Ascending aorta (tissue), 2 donors: ENCODE results near the gene SVOPL. TPM values are rescaled to one million over a fixed set of nuclear protein-coding genes. Genes with fewer than 3 reads are reported as not detected.
"Not testable (repeated sequence)": the region's sequence is repeated elsewhere in the genome, so short reads cannot be mapped to it uniquely, and the experiment has no call there.

Experiments used
- DNase-seq, 2 donors: peaks; one replicate each; pipeline ENCODE4 v3.0.0-alpha.2; 2019; ENCODE audit warnings: low spot score in 2 of 2
- H3K27ac ChIP-seq, 2 donors: fragments of 200-600 bp; sonication (generic); one replicate each; pipeline ENCODE4 v1.5.1; 2016 to 2017; ENCODE audit warnings: mild to moderate bottlenecking in 1 of 2
- H3K27me3 ChIP-seq: fragments of 200-600 bp; sonication (generic); one replicate; pipeline ENCODE4 v1.5.1; 2017
- H3K36me3 ChIP-seq, 2 donors: fragments of 200-600 bp; sonication (generic); one replicate each; pipeline ENCODE4 v1.5.1; 2016
- H3K4me1 ChIP-seq, 2 donors: fragments of 200-600 bp; sonication (generic); one replicate each; pipeline ENCODE4 v1.5.1; 2016 to 2017; ENCODE audit warnings: mild to moderate bottlenecking in 1 of 2
- H3K4me3 ChIP-seq, 2 donors: fragments of 200-600 bp; sonication (generic); one replicate each; pipeline ENCODE4 v1.5.1; 2016 to 2017; ENCODE audit warnings: mild to moderate bottlenecking in 1 of 2
- H3K9me3 ChIP-seq, 2 donors: fragments of 200-600 bp; sonication (generic); one replicate each; pipeline ENCODE4 v1.5.1; 2016
- intact Hi-C: fragments of 100-400 bp; cut with DNase I; formaldehyde crosslinking; loops from one replicate; pipeline ENCODE4 v1.15.1; 2023
- total RNA-seq: library from RNA; depleted of rRNA; stranded (reverse); fragments of >200 nt; gene quantifications from one replicate; pipeline ENCODE4 v1.1.0, GENCODE V29; 2016
- TF ChIP-seq, protein P1 (sequence below), 3 experiments: fragments of 200-600 bp in 2 of 3; fragments of 450-650 bp in 1 of 3; sonication (generic) in 2 of 3; IDR thresholded peaks; one replicate each; pipeline ENCODE4 v1.5.1; 2016 to 2019; ENCODE audit warnings: antibody characterized with exemption in 3 of 3, mild to moderate bottlenecking in 1 of 3, moderate library complexity in 1 of 3

Gene SVOPL
- total RNA-seq, 1 donor from 2014 or later, result not detected

DNA sequence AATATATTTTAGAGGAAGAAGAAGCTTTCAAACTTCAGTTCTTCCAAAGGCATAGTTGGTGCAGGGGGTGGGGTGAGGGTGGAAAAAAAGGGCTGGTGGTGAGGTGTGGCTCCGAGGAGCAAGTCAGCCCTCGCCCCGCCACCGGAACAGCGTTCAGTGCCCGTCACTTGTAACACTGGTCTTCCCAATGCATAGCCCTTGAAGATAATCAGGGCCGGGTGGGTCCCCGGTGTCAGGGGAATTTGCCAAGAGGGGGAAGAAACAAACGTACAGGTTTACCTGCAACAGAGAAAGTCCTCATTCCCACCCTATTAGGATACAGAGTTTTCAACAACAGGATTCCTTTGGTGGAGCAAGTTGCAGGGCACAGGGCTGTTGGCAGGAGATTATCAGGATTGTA is 1.5 kb downstream of the SVOPL start:
- Histone ChIP-seq H3K4me1 (no peaks in the 10 kb centered on the region), H3K36me3 (no peaks in the 10 kb centered on the region), H3K4me3 (no peak overlapping the region), H3K27ac (no peak overlapping the region), H3K27me3 (no peaks in the 10 kb centered on the region), H3K9me3 (no peaks in the 10 kb centered on the region)
- no peak for DNase-seq
- intact Hi-C loops, result no loop called here
- TF ChIP-seq, protein P1, sequence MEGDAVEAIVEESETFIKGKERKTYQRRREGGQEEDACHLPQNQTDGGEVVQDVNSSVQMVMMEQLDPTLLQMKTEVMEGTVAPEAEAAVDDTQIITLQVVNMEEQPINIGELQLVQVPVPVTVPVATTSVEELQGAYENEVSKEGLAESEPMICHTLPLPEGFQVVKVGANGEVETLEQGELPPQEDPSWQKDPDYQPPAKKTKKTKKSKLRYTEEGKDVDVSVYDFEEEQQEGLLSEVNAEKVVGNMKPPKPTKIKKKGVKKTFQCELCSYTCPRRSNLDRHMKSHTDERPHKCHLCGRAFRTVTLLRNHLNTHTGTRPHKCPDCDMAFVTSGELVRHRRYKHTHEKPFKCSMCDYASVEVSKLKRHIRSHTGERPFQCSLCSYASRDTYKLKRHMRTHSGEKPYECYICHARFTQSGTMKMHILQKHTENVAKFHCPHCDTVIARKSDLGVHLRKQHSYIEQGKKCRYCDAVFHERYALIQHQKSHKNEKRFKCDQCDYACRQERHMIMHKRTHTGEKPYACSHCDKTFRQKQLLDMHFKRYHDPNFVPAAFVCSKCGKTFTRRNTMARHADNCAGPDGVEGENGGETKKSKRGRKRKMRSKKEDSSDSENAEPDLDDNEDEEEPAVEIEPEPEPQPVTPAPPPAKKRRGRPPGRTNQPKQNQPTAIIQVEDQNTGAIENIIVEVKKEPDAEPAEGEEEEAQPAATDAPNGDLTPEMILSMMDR (IDR thresholded peaks at IDR 0.05), result no peak

DNA sequence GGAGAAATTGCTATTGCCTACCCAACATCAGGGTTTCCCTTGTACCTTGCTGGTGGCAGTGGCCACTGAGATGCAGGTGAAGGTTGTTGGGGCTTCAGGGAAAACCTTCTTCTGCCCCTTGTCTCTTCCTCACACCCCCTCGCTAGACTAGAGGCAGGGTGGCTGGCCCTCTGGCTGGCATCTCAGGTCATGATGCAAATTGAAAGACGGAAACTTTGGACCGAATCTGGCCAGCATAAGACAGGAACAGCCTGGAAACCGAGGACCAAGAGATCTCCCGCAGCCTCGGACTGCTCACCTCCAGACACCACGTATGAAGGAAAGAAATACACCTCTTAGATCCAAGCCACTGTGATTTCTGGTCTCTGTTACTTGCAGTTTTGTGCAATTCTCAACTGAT is 2.9 kb downstream of the SVOPL start:
- Histone ChIP-seq H3K27me3 (no peaks in the 10 kb centered on the region), H3K4me3 (no peak overlapping the region), H3K27ac (no peak overlapping the region), H3K36me3 (no peaks in the 10 kb centered on the region), H3K9me3 (no peaks in the 10 kb centered on the region), H3K4me1 (no peaks in the 10 kb centered on the region)
- TF ChIP-seq, protein P1 (IDR thresholded peaks at IDR 0.05), result no peak
- intact Hi-C loops, result no loop called here
- DNase-seq, result no peak

DNA sequence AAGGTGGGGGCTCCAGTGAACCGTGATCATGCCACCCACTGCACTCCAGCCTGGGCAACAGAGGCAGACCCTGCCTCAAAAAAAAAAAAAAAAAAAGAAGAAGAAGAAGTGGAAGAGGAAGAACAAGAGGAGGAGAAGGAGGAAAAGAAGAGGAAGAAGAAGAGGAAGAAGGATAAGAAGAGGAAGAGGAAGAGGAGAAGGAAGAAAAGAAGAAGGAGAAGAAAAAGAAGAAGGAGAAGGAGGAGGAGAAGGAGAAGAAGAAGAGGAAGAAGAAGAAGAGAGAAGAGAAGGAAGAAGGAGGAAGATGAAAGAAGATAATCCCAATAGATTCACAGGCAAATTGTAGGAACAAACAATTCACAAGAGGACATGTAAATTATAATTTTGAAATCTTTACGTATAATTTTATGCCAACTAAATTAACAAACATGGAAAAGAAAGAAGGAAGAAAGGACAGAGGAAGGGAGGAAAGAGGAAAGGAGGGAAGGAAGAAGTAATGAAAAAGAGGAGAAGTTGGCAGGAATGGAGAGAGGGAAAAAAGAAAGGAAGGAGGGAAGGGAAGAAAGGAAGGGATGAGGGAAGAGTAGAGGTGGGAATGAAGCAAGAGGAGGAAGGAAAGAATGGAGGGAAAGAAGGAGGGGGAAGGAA is 3.5 kb downstream of the SVOPL start:
- H3K36me3 ChIP-seq, result no peaks in the 10 kb centered on the region
- H3K9me3 ChIP-seq, result no peaks in the 10 kb centered on the region
- H3K4me3 ChIP-seq, result no peak overlapping the region
- TF ChIP-seq, protein P1 (IDR thresholded peaks at IDR 0.05), result no peak
- H3K27ac ChIP-seq, result no peak overlapping the region
- DNase-seq, result no peak
- H3K4me1 ChIP-seq, result no peaks in the 10 kb centered on the region
- intact Hi-C loops, result no loop called here
- H3K27me3 ChIP-seq, result no peaks in the 10 kb centered on the region

DNA sequence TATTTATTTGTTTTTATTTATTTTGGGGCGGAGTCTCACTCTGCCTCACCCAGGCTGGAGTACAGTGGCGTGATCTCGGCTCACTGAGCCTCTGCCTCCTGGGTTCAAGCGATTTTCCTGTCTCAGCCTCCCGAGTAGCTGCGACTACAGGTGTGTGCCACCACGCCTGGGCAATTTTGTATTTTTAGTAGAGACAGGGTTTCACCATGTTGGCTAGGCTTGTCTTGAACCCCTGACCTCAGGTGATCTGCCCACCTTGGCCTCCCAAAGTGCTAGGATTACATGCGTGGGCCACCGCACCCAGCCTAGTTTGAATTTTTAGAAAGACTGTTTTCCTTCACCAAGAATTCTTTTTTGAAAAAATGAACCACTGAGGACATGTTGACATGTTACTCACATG is 5.4 kb downstream of the SVOPL start:
- H3K27ac ChIP-seq, H3K27me3 ChIP-seq, intact Hi-C loops, H3K4me1 ChIP-seq, H3K36me3 ChIP-seq, DNase-seq, H3K4me3 ChIP-seq, H3K9me3 ChIP-seq: not testable (repeated sequence)

DNA sequence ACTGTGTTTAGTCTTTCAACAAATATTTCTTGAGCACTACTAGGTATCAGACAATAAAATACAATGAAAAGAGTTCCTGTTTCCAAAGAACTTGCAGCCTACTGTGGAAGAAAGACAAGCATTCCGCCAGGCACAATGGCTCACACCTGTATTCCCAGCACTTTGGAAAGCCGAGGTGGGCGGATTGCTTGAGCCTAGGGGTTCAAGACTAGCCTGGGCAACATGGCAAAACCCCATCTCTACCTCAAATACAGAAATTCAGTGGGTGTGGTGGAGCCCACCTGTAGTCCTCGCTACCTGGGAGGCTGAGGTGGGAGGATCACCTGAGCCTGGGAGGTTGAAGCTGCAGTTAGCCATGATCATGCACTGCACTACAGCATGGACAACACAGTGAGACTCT is 6.1 kb downstream of the SVOPL start:
- H3K9me3 ChIP-seq, result no peaks in the 10 kb centered on the region
- no peak for DNase-seq
- no peaks in the 10 kb centered on the region for H3K36me3 ChIP-seq
- H3K4me1 ChIP-seq, result no peaks in the 10 kb centered on the region
- no peaks in the 10 kb centered on the region for H3K27me3 ChIP-seq
- no peak overlapping the region for H3K4me3 ChIP-seq
- TF ChIP-seq, protein P1 (IDR thresholded peaks at IDR 0.05), result no peak
- no peak overlapping the region for H3K27ac ChIP-seq
- intact Hi-C loops, result no loop called here

DNA sequence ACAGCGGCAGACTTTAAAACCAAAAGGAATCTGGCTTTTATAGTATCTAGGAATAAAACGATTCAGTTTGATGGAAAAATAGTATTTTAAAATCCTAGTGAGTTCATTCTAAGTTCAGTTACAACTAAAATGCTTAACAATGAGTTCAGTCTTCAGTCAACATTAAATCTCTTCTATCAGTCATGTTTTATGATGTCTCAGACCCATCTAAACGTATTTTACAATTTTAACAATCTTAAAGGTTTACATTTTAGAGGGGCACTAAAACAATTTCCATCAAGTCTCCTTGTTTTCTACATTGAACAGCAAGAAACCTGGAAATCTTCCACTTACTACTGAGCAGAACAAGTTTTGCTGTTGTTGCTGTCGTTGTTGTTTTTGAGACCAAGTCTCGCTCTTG is 10.0 kb downstream of the SVOPL start:
- intact Hi-C loops, result no loop called here

More for the DNA sequence above, 10.0 kb downstream of the SVOPL start:
- H3K9me3 ChIP-seq, result no peaks in the 10 kb centered on the region
- TF ChIP-seq, protein P1 (IDR thresholded peaks at IDR 0.05), result no peak
- H3K36me3 ChIP-seq, result no peaks in the 10 kb centered on the region
- H3K27ac ChIP-seq, result no peak overlapping the region
- no peak overlapping the region for H3K4me3 ChIP-seq
- H3K4me1 ChIP-seq, result no peaks in the 10 kb centered on the region
- DNase-seq, result no peak
- H3K27me3 ChIP-seq, result no peaks in the 10 kb centered on the region
